HG02852 (cell line): Measurements from ENCODE around the gene NSUN3.

Experiments used
- ATAC-seq: cut with Tn5 transposase; IDR thresholded peaks from one replicate; pipeline ENCODE4 v1.9.1; 2021; ENCODE audit warnings: mild to moderate bottlenecking, moderate library complexity; ENCODE audit not compliant: unreplicated experiment

NSUN3 gene

DNA sequence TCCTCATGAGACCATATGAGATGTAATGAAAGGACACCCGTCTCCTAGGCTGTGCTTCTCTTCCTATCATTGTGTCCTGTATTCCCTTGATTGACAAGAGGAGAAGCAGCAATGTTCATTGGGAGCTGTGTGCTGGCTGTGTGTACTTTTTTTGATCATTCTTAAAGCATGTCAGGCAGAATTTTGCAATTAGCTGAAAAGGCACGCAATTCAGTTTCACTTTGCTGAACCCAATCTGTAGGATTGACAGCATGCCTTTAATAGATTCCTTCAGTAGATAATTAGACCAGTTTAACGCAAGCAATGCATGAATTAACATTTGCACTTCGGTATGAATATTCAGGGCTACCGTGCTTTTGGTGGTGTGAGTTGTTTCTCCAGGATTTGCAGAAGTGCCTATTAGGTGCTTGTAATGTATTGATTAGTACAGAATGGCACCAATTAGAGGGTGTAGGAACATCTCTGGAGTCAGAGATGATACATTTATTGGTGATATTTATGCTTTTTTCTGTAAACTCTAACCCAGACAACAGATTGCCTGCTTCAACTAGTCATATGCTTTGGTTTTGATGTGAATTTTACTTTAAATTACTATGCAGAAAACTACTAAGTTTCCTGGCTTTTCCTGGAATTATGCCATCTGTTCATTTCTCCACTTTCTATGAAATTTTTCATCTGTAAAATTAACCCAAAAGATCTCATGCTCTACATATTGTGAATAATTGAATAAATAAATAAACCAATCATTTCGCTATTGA is 114.3 kb downstream of the NSUN3 start:
- no peak for ATAC-seq
